ENCODE results near the gene CRB3. TPM values are rescaled to one million over a fixed set of nuclear protein-coding genes. Genes with fewer than 3 reads are reported as not detected.

Gene CRB3
- total and polyA plus RNA-seq, 2 donors, result 1.1 to 7.0 TPM

GRCh38 chr19:6472713-6473112 is 8.6 kb downstream of the CRB3 start:
- Histone ChIP-seq H3K4me1 (ENCODE audit: control insufficient read depth in 2 of 2, insufficient read depth in 2 of 2, low read length in 2 of 2) (no peaks in the 10 kb centered on the region), H3K4me3 (ENCODE audit: low read length in 2 of 2) (no peak overlapping the region), H3K36me3 (ENCODE audit: control insufficient read depth in 2 of 2, insufficient read depth in 2 of 2, low read length in 1 of 2) (peaks cover 44% of the 10 kb centered on the region in 2 donors), H3K27ac (ENCODE audit: low read depth in 1 of 2, low read length in 1 of 2) (no peak overlapping the region), H3K9me3 (ENCODE audit: control insufficient read depth in 2 of 2, insufficient read depth in 1 of 2, low read length in 1 of 2) (peaks cover 0 to 6% of the 10 kb centered on the region in 2 donors), H3K27me3 (ENCODE audit: control insufficient read depth in 2 of 2, insufficient read depth in 1 of 2, low read length in 1 of 2) (peaks cover 0 to 2% of the 10 kb centered on the region in 2 donors)
- no peak for DNase-seq (ENCODE audit: low read depth in 6 of 9, low spot score in 9 of 9)
- WGBS, result 96% methylated on average over 4 of the region's 4 CpGs

GRCh38 chr19:6473647-6474046 is 9.6 kb downstream of the CRB3 start:
- H3K4me3 ChIP-seq (ENCODE audit: low read length in 2 of 2), result no peak overlapping the region
- no peak overlapping the region for H3K27ac ChIP-seq (ENCODE audit: low read depth in 1 of 2, low read length in 1 of 2)
- H3K4me1 ChIP-seq (ENCODE audit: control insufficient read depth in 2 of 2, insufficient read depth in 2 of 2, low read length in 2 of 2), result peaks cover 0 to under 1% of the 10 kb centered on the region in 2 donors
- H3K9me3 ChIP-seq (ENCODE audit: control insufficient read depth in 2 of 2, insufficient read depth in 1 of 2, low read length in 1 of 2), result peaks cover 0 to 6% of the 10 kb centered on the region in 2 donors
- H3K36me3 ChIP-seq (ENCODE audit: control insufficient read depth in 2 of 2, insufficient read depth in 2 of 2, low read length in 1 of 2), result peaks cover 44 to 47% of the 10 kb centered on the region in 2 donors
- peaks cover 0 to 2% of the 10 kb centered on the region in 2 donors for H3K27me3 ChIP-seq (ENCODE audit: control insufficient read depth in 2 of 2, insufficient read depth in 1 of 2, low read length in 1 of 2)
- 91% methylated on average over 9 of the region's 9 CpGs for WGBS
- no peak for DNase-seq (ENCODE audit: low read depth in 6 of 9, low spot score in 9 of 9)

DNA sequence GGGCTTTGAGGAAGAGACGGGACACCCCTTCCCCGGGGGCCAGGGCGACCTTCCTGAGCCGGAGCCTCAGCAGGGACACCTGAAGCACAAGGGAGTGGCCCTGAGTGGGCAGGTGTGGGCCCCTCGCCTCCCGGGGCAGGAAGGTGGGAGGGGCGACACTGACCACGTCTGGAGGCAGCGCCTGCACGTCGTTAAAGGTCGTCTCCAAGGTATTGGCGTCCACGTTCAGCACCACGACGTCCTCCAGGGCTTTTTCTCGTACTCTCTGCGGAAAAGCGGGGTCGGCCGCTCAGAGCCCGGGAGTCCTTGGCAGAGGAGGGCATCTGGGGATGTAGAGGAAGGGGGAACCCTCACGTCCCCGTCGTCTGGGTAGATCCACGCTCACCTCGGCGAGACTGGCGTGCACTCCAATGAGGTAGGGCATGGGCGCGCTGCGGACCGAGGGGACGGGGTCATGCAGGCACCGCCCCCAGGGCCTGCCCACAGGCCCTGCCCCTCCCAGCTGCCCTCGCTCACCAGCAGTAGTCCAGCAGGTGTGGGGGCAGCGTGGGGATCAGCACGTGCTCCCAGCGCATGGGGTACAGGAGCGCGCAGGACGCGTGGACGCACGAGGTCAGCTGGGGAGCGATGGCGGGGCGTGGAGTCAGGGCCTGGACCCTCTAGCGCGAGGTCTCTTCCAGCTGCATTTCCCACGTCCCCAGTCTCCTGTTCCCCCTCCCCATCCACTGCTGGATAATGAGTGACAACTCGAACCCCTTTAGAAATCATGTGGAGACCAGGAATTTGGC is 11.4 kb downstream of the CRB3 start:
- Histone ChIP-seq H3K27me3 (ENCODE audit: control insufficient read depth in 2 of 2, insufficient read depth in 1 of 2, low read length in 1 of 2) (peaks cover 0 to 2% of the 10 kb centered on the region in 2 donors), H3K36me3 (ENCODE audit: control insufficient read depth in 2 of 2, insufficient read depth in 2 of 2, low read length in 1 of 2) (peaks cover 36 to 44% of the 10 kb centered on the region in 2 donors), H3K9me3 (ENCODE audit: control insufficient read depth in 2 of 2, insufficient read depth in 1 of 2, low read length in 1 of 2) (peaks cover 0 to 6% of the 10 kb centered on the region in 2 donors), H3K4me3 (ENCODE audit: low read length in 2 of 2) (no peak overlapping the region), H3K4me1 (ENCODE audit: control insufficient read depth in 2 of 2, insufficient read depth in 2 of 2, low read length in 2 of 2) (peaks cover 0 to 19% of the 10 kb centered on the region in 2 donors), H3K27ac (ENCODE audit: low read depth in 1 of 2, low read length in 1 of 2) (no peak overlapping the region)
- DNase-seq (ENCODE audit: low read depth in 6 of 9, low spot score in 9 of 9), result no peak
- 95% methylated on average over 52 of the region's 52 CpGs for WGBS

DNA sequence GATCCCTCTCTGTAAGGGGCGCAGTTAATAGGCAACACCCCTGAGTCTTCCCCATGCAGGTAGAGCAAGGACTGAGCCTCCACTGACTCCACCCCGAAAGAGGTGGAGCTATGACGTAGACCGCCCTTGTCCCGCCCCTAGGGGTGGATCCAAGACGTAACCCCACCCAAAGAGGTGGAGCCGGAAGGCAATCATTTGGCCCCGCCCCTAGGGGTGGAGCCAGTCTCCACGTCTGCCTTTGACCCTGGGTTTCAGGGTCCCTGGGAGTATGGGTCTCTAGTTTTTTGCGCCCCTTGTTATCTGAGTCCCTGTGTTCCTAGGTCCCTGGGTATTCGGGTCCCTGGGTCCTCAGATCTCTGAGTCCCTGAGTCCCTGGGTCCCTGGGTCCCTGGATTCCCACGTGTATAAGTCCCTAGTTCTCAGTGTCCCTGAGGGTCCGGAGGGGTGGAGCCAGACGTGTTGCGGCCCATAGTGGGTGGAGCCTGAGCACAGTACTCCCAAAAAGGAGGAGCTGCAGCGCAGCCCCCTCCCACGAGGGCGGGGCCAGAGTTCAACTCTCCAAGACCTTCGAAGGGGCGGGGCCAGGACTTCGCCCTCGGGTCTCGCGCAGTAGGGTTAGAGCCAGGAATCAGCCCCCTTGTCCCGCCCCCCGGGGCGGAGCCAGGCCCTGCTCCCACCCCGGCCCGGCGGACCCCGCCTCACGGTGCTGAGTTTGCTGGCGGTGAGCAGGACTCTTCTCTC is 12.3 kb downstream of the CRB3 start:
- WGBS, result 88% methylated on average over 33 of the region's 33 CpGs
- peaks cover 32 to 41% of the 10 kb centered on the region in 2 donors for H3K36me3 ChIP-seq (ENCODE audit: control insufficient read depth in 2 of 2, insufficient read depth in 2 of 2, low read length in 1 of 2)
- no peak overlapping the region for H3K27ac ChIP-seq (ENCODE audit: low read depth in 1 of 2, low read length in 1 of 2)
- H3K27me3 ChIP-seq (ENCODE audit: control insufficient read depth in 2 of 2, insufficient read depth in 1 of 2, low read length in 1 of 2), result peaks cover 0 to 2% of the 10 kb centered on the region in 2 donors
- H3K9me3 ChIP-seq (ENCODE audit: control insufficient read depth in 2 of 2, insufficient read depth in 1 of 2, low read length in 1 of 2), result peaks cover 0 to 6% of the 10 kb centered on the region in 2 donors
- H3K4me3 ChIP-seq (ENCODE audit: low read length in 2 of 2), result no peak overlapping the region
- DNase-seq (ENCODE audit: low read depth in 6 of 9, low spot score in 9 of 9), result no peak
- H3K4me1 ChIP-seq (ENCODE audit: control insufficient read depth in 2 of 2, insufficient read depth in 2 of 2, low read length in 2 of 2), result peaks cover 0 to 26% of the 10 kb centered on the region in 2 donors

DNA sequence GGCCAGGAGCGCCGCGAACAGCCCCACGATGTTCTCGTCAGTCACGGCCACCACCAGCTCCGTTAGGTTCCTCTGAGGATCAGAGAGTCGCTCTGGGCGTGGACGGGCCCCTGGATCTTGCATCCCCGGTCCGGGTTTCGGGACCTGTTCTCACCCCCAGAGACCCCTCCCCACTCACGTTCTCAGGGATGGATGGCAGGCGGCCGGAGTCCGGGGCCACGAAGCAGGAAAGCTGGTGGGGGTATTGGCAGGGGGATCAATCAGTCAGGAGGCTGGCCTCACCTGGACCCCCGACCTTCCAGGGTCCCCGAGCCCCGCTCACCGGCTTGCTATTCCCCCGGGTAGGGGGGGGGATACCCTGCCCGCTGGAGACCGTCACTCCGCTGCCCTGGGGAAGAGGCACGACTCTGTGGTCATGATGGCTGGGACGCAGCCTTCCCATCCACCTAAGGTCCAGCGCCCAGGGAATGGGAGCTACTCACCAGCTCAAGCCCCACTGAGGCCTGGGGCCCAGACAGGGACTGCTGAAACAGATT is 12.9 kb downstream of the CRB3 start:
- Histone ChIP-seq H3K27ac (ENCODE audit: low read depth in 1 of 2, low read length in 1 of 2) (no peak overlapping the region), H3K9me3 (ENCODE audit: control insufficient read depth in 2 of 2, insufficient read depth in 1 of 2, low read length in 1 of 2) (peaks cover 0 to 6% of the 10 kb centered on the region in 2 donors), H3K4me3 (ENCODE audit: low read length in 2 of 2) (no peak overlapping the region), H3K27me3 (ENCODE audit: control insufficient read depth in 2 of 2, insufficient read depth in 1 of 2, low read length in 1 of 2) (peaks cover 0 to 2% of the 10 kb centered on the region in 2 donors), H3K36me3 (ENCODE audit: control insufficient read depth in 2 of 2, insufficient read depth in 2 of 2, low read length in 1 of 2) (peaks cover 29 to 40% of the 10 kb centered on the region in 2 donors), H3K4me1 (ENCODE audit: control insufficient read depth in 2 of 2, insufficient read depth in 2 of 2, low read length in 2 of 2) (peaks cover 2 to 32% of the 10 kb centered on the region in 2 donors)
- WGBS, result 95% methylated on average over 29 of the region's 29 CpGs
- no peak for DNase-seq (ENCODE audit: low read depth in 6 of 9, low spot score in 9 of 9)

GRCh38 chr19:6478815-6479214 is 14.7 kb downstream of the CRB3 start:
- peaks cover 0 to 6% of the 10 kb centered on the region in 2 donors for H3K9me3 ChIP-seq (ENCODE audit: control insufficient read depth in 2 of 2, insufficient read depth in 1 of 2, low read length in 1 of 2)
- DNase-seq (ENCODE audit: low read depth in 6 of 9, low spot score in 9 of 9), result no peak
- H3K4me1 ChIP-seq (ENCODE audit: control insufficient read depth in 2 of 2, insufficient read depth in 2 of 2, low read length in 2 of 2), result peaks cover 3 to 39% of the 10 kb centered on the region in 2 donors
- peak overlapping the region in 1 of 2 donors; percentile 47 for H3K27ac ChIP-seq (ENCODE audit: low read depth in 1 of 2, low read length in 1 of 2)
- H3K36me3 ChIP-seq (ENCODE audit: control insufficient read depth in 2 of 2, insufficient read depth in 2 of 2, low read length in 1 of 2), result peaks cover 29 to 40% of the 10 kb centered on the region in 2 donors
- peaks cover 0 to 2% of the 10 kb centered on the region in 2 donors for H3K27me3 ChIP-seq (ENCODE audit: control insufficient read depth in 2 of 2, insufficient read depth in 1 of 2, low read length in 1 of 2)
- WGBS, result 95% methylated on average over 13 of the region's 13 CpGs
- no peak overlapping the region for H3K4me3 ChIP-seq (ENCODE audit: low read length in 2 of 2)

DNA sequence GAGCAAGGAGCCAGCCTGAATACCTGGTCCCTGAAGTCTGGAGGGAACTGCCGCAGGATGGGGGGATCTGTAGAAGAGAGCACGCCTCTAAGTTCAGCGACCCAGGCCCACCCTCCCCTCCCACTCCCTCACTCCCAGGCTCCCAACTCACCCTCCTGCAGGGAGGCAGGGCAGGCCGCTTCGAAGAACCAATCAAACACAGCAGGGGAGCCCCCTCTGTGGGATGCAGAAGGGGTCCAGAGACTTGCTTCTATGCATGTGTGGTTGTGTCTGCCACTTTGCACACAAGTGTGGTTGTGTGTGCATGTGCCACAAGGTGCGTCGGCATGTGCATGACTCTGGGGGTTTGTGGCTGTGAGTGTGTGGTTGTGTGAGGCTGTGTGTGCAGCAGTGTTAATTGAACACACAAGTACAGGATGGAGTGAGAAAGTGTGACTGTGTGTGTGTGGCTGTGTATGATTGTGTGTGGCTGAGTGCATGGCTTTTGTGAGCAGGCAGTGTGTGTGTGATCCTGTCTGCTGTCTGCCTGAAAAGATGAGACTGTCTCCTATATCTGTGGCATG is 15.8 kb downstream of the CRB3 start:
- Histone ChIP-seq H3K4me3 (ENCODE audit: low read length in 2 of 2) (no peak overlapping the region), H3K27me3 (ENCODE audit: control insufficient read depth in 2 of 2, insufficient read depth in 1 of 2, low read length in 1 of 2) (peaks cover 0 to 2% of the 10 kb centered on the region in 2 donors), H3K9me3 (ENCODE audit: control insufficient read depth in 2 of 2, insufficient read depth in 1 of 2, low read length in 1 of 2) (peaks cover 0 to 6% of the 10 kb centered on the region in 2 donors), H3K36me3 (ENCODE audit: control insufficient read depth in 2 of 2, insufficient read depth in 2 of 2, low read length in 1 of 2) (peaks cover 24 to 36% of the 10 kb centered on the region in 2 donors), H3K27ac (ENCODE audit: low read depth in 1 of 2, low read length in 1 of 2) (no peak overlapping the region), H3K4me1 (ENCODE audit: control insufficient read depth in 2 of 2, insufficient read depth in 2 of 2, low read length in 2 of 2) (peaks cover 3 to 39% of the 10 kb centered on the region in 2 donors)
- WGBS, result 94% methylated on average over 7 of the region's 7 CpGs
- DNase-seq (ENCODE audit: low read depth in 6 of 9, low spot score in 9 of 9), result no peak

DNA sequence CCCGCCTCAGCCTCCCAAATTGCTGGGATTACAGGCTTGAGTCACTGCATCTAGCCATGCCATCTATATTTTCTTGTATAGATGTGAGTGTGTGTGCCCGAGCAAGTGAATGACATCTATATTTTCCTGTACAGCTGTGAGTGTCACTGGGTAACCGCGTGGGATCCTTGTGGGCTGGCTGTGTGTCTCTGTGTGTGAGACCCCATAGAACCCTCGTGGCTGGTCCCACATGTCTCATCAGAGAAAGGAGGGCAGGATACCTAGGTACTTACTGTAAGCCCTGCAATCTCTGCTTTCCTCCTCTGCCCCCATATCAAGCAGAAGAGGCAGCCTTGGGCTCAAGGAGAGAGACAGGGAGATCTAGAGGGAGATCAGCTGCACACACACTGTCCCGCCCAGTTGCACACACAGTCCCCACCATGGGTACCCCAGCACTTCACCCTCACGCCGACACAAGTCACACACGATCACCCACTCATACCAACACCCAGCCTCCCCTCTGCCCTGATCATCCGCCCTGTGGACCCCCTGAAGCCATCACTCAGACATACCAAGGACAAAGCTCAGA is 16.9 kb downstream of the CRB3 start:
- DNase-seq (ENCODE audit: low read depth in 6 of 9, low spot score in 9 of 9), result peak in 2 of 9 donors; percentile 29 to 50
- peaks cover 3 to 39% of the 10 kb centered on the region in 2 donors for H3K4me1 ChIP-seq (ENCODE audit: control insufficient read depth in 2 of 2, insufficient read depth in 2 of 2, low read length in 2 of 2)
- H3K27me3 ChIP-seq (ENCODE audit: control insufficient read depth in 2 of 2, insufficient read depth in 1 of 2, low read length in 1 of 2), result peaks cover 0 to 2% of the 10 kb centered on the region in 2 donors
- 39% methylated on average over 10 of the region's 10 CpGs for WGBS
- peaks cover 0 to 6% of the 10 kb centered on the region in 2 donors for H3K9me3 ChIP-seq (ENCODE audit: control insufficient read depth in 2 of 2, insufficient read depth in 1 of 2, low read length in 1 of 2)
- H3K27ac ChIP-seq (ENCODE audit: low read depth in 1 of 2, low read length in 1 of 2), result peak overlapping the region; percentile 69 to 75
- H3K4me3 ChIP-seq (ENCODE audit: low read length in 2 of 2), result peak overlapping the region; percentile 60 to 69
- H3K36me3 ChIP-seq (ENCODE audit: control insufficient read depth in 2 of 2, insufficient read depth in 2 of 2, low read length in 1 of 2), result peaks cover 14 to 26% of the 10 kb centered on the region in 2 donors

Data from thymus (tissue), 11 donors.